Measurements from ENCODE around the gene PTGS1.

DNA sequence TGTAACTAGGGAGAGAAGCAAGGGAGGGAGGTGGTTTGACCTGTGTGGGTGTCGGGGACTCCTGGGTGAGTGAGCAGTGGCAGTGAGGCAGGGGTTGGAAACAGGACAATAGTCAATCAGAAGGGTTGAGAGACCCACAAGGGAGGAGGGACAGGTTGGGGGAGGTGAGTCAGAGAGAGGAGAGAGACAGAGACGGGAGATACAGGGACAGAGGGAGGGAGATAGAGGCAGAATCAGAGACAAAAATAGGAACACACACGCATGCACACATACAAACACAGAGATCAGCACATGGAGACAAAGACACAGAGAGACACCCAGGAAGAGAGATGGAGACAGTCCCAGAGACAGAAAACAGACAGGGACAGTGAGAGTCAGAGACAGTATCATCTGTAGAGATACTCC is 39.3 kb upstream of the PTGS1 start:
- TF ChIP-seq, protein P1, sequence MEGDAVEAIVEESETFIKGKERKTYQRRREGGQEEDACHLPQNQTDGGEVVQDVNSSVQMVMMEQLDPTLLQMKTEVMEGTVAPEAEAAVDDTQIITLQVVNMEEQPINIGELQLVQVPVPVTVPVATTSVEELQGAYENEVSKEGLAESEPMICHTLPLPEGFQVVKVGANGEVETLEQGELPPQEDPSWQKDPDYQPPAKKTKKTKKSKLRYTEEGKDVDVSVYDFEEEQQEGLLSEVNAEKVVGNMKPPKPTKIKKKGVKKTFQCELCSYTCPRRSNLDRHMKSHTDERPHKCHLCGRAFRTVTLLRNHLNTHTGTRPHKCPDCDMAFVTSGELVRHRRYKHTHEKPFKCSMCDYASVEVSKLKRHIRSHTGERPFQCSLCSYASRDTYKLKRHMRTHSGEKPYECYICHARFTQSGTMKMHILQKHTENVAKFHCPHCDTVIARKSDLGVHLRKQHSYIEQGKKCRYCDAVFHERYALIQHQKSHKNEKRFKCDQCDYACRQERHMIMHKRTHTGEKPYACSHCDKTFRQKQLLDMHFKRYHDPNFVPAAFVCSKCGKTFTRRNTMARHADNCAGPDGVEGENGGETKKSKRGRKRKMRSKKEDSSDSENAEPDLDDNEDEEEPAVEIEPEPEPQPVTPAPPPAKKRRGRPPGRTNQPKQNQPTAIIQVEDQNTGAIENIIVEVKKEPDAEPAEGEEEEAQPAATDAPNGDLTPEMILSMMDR (IDR thresholded peaks at IDR 0.05) = no peak
- TF ChIP-seq POLR2AphosphoS5 (IDR thresholded peaks at IDR 0.05; ENCODE audit: low read depth, low read length) = no peak
